ENCODE measurements around the gene ISCA1.

DNA sequence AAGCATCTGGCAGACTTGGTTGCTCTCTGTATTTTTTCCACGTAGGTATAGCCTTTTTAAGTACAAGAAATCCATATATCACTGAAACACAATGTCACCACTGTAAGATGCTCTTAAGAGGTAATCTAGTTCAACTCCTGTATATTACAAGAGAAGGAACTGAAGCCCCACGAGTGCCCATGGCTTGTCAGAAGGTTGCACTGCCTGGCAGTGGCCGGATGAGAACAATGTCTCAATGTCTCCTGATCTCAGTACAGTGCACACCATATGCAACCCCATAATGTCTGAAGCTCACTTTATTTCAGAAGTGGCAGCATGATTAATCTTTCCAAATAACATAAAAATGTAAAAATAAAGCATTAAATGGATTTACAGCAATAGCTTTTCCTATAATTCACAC is 44.2 kb upstream of the ISCA1 start:
- no peak for TF ChIP-seq POLR2AphosphoS5 (IDR thresholded peaks at IDR 0.05; ENCODE audit: low read depth, low read length)
- TF ChIP-seq TAF1 (IDR thresholded peaks at IDR 0.05; ENCODE audit: borderline replicate concordance, low read depth, low read length): no peak
